ENCODE results near the gene SBF2.
A peak's percentile ranks its signal among the peaks of the same experiment; 100 is the strongest.

SBF2 gene

DNA sequence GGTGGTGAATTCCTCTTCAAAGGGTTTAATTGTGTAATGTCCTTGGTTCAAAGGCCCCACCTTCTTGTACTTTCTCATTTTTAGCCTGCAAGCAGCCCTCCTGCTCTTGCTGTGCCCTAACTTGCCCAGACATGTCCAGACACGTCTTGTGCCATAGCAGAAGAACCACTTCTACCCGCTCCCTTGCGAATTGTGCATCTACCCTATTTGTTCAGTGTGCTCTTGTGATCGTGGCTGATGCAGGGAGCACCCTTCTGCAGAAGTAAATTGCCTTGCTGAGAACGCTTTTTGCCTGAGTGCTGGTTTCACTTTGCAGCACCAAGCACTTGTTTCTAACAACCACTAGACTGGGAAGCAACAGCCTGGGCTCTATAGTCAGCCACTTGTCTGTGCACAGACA lies 249.4 kb downstream of the SBF2 start:
- Histone ChIP-seq H3K9ac (ENCODE audit: low read length) (no peak overlapping the region), H3K14ac (ENCODE audit: low read length in 2 of 2) (no peak overlapping the region), H4K8ac (ENCODE audit: low read length) (no peak overlapping the region), H3K27ac (ENCODE audit: low read length, poor library complexity, severe bottlenecking) (no peak overlapping the region), H2AFZ (ENCODE audit: low read depth, low read length) (no peak overlapping the region), H3K4me3 (ENCODE audit: insufficient read depth in 1 of 2, low read depth in 1 of 2, low read length in 2 of 2) (peak overlapping the region in 1 of 2 experiments; percentile 43), H3K9me3 (ENCODE audit: control insufficient read depth, low read length) (peaks cover 21% of the 10 kb centered on the region), H3K4me2 (ENCODE audit: low read length, poor library complexity, severe bottlenecking) (no peak overlapping the region), H2BK15ac (ENCODE audit: low read depth, poor library complexity, severe bottlenecking) (no peak overlapping the region), H3K27me3 (ENCODE audit: control insufficient read depth in 1 of 2, insufficient read depth in 1 of 2, low read length in 2 of 2) (no peaks in the 10 kb centered on the region), H2AK5ac (ENCODE audit: low read length, severe bottlenecking) (no peak overlapping the region), H3K4ac (ENCODE audit: low read depth in 1 of 2, low read length in 2 of 2) (no peak overlapping the region), H3K36me3 (ENCODE audit: control insufficient read depth in 1 of 2, insufficient read depth in 2 of 2, low read depth in 1 of 2, low read length in 2 of 2) (peaks cover 7 to 25% of the 10 kb centered on the region in 2 experiments), H3K23ac (ENCODE audit: low read length in 2 of 2) (no peak overlapping the region), H4K91ac (ENCODE audit: low read length) (no peak overlapping the region), H2BK5ac (ENCODE audit: low read depth, low read length, poor library complexity, severe bottlenecking) (no peak overlapping the region), H3K79me1 (replicated peaks; ENCODE audit: low read length, poor library complexity, severe bottlenecking) (peaks cover 11% of the 10 kb centered on the region), H3K18ac (ENCODE audit: low read depth in 1 of 2, low read length in 2 of 2) (peak overlapping the region in 1 of 2 experiments; percentile 8), H2BK12ac (ENCODE audit: low read length in 2 of 2) (no peak overlapping the region), H2BK120ac (ENCODE audit: low read depth, low read length) (no peak overlapping the region), H3K4me1 (ENCODE audit: control insufficient read depth, insufficient read depth, low read depth, low read length) (no peaks in the 10 kb centered on the region)
- DNase-seq: no peak
- WGBS: 98% methylated on average over 5 of the region's 5 CpGs

DNA sequence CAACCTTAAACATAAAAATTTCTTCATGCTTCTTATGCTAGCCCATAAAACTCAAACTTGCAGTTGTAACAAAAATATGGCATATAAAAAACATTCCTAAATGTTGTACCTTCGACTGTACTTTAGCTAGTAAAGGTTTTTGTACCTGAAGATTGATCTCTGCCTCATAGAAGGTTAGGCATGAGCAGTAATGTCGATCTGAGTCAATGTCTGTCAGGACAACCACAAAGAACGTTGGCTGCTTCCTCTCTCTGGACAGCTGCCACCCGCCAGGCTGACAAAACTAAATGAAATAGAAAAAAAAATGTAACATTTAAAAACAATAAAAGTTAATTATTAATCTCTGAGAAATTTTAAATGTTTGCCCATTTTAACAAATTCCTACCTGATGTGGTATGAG lies 251.3 kb downstream of the SBF2 start:
- 94% methylated on average over 2 of the region's 4 CpGs for WGBS
- no peaks in the 10 kb centered on the region for H3K4me1 ChIP-seq (ENCODE audit: control insufficient read depth, insufficient read depth, low read depth, low read length)
- no peak for DNase-seq
- no peak overlapping the region for H3K4me2 ChIP-seq (ENCODE audit: low read length, poor library complexity, severe bottlenecking)
- H3K27ac ChIP-seq (ENCODE audit: low read length, poor library complexity, severe bottlenecking): no peak overlapping the region
- no peak overlapping the region for H2BK120ac ChIP-seq (ENCODE audit: low read depth, low read length)
- H3K23ac ChIP-seq (ENCODE audit: low read length in 2 of 2): no peak overlapping the region
- no peak overlapping the region for H2AK5ac ChIP-seq (ENCODE audit: low read length, severe bottlenecking)
- peaks cover 11% of the 10 kb centered on the region for H3K79me1 ChIP-seq (replicated peaks; ENCODE audit: low read length, poor library complexity, severe bottlenecking)
- no peak overlapping the region for H3K14ac ChIP-seq (ENCODE audit: low read length in 2 of 2)
- no peak overlapping the region for H2BK15ac ChIP-seq (ENCODE audit: low read depth, poor library complexity, severe bottlenecking)
- no peak overlapping the region for H3K4ac ChIP-seq (ENCODE audit: low read depth in 1 of 2, low read length in 2 of 2)
- H3K36me3 ChIP-seq (ENCODE audit: control insufficient read depth in 1 of 2, insufficient read depth in 2 of 2, low read depth in 1 of 2, low read length in 2 of 2): peaks cover 7 to 25% of the 10 kb centered on the region in 2 experiments
- no peak overlapping the region for H3K4me3 ChIP-seq (ENCODE audit: insufficient read depth in 1 of 2, low read depth in 1 of 2, low read length in 2 of 2)
- peaks cover 21% of the 10 kb centered on the region for H3K9me3 ChIP-seq (ENCODE audit: control insufficient read depth, low read length)
- no peaks in the 10 kb centered on the region for H3K27me3 ChIP-seq (ENCODE audit: control insufficient read depth in 1 of 2, insufficient read depth in 1 of 2, low read length in 2 of 2)
- H3K18ac ChIP-seq (ENCODE audit: low read depth in 1 of 2, low read length in 2 of 2): no peak overlapping the region
- H3K9ac ChIP-seq (ENCODE audit: low read length): no peak overlapping the region
- H2BK5ac ChIP-seq (ENCODE audit: low read depth, low read length, poor library complexity, severe bottlenecking): no peak overlapping the region
- no peak overlapping the region for H4K8ac ChIP-seq (ENCODE audit: low read length)
- no peak overlapping the region for H2AFZ ChIP-seq (ENCODE audit: low read depth, low read length)
- H4K91ac ChIP-seq (ENCODE audit: low read length): no peak overlapping the region
- H2BK12ac ChIP-seq (ENCODE audit: low read length in 2 of 2): no peak overlapping the region

DNA sequence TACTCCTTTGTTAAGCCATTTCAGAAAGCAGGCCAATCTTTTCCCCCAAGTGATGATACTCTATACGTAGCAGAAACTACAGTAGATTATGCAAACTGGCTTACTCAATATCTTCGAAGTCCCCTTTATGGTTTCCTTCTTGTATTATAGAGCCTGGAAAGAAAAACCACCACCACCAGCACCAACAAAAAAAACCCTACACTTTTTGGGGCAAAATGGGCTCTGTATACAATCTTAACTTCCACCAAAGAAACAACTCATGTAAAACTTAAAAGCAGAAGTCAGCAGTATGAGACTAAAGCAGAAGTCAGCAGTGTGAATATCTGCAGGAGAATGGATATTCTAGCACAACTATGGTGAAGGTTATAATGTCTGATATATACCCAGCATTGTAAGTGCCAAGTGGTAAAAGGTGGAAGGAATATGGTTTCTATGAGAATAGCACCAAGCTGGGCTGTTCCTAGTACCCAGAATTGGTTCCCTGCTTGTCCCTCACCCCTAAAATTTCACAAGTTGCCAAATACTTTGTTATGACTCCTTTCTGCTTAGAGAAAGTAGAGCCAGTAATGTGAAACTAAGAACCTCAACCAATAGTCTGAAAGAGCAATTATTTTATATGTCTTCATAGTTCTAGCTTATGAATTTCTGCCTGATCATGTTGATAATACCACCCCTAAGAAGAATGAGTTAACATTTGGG lies 252.1 kb downstream of the SBF2 start:
- Histone ChIP-seq H4K91ac (ENCODE audit: low read length) (no peak overlapping the region), H2BK120ac (ENCODE audit: low read depth, low read length) (no peak overlapping the region), H3K4ac (ENCODE audit: low read depth in 1 of 2, low read length in 2 of 2) (no peak overlapping the region), H4K8ac (ENCODE audit: low read length) (no peak overlapping the region), H3K4me2 (ENCODE audit: low read length, poor library complexity, severe bottlenecking) (no peak overlapping the region), H3K4me3 (ENCODE audit: insufficient read depth in 1 of 2, low read depth in 1 of 2, low read length in 2 of 2) (no peak overlapping the region), H3K23ac (ENCODE audit: low read length in 2 of 2) (no peak overlapping the region), H3K36me3 (ENCODE audit: control insufficient read depth in 1 of 2, insufficient read depth in 2 of 2, low read depth in 1 of 2, low read length in 2 of 2) (peaks cover 7 to 25% of the 10 kb centered on the region in 2 experiments), H2AFZ (ENCODE audit: low read depth, low read length) (no peak overlapping the region), H3K79me1 (replicated peaks; ENCODE audit: low read length, poor library complexity, severe bottlenecking) (peaks cover 11% of the 10 kb centered on the region), H3K9me3 (ENCODE audit: control insufficient read depth, low read length) (peaks cover 21% of the 10 kb centered on the region), H3K27ac (ENCODE audit: low read length, poor library complexity, severe bottlenecking) (peak overlapping the region; percentile 40), H2BK15ac (ENCODE audit: low read depth, poor library complexity, severe bottlenecking) (no peak overlapping the region), H3K4me1 (ENCODE audit: control insufficient read depth, insufficient read depth, low read depth, low read length) (no peaks in the 10 kb centered on the region), H2BK5ac (ENCODE audit: low read depth, low read length, poor library complexity, severe bottlenecking) (no peak overlapping the region), H3K14ac (ENCODE audit: low read length in 2 of 2) (no peak overlapping the region), H3K9ac (ENCODE audit: low read length) (no peak overlapping the region), H3K18ac (ENCODE audit: low read depth in 1 of 2, low read length in 2 of 2) (no peak overlapping the region), H2BK12ac (ENCODE audit: low read length in 2 of 2) (no peak overlapping the region), H2AK5ac (ENCODE audit: low read length, severe bottlenecking) (no peak overlapping the region), H3K27me3 (ENCODE audit: control insufficient read depth in 1 of 2, insufficient read depth in 1 of 2, low read length in 2 of 2) (no peaks in the 10 kb centered on the region)
- WGBS: 100% methylated on average over 2 of the region's 2 CpGs
- DNase-seq: no peak

DNA sequence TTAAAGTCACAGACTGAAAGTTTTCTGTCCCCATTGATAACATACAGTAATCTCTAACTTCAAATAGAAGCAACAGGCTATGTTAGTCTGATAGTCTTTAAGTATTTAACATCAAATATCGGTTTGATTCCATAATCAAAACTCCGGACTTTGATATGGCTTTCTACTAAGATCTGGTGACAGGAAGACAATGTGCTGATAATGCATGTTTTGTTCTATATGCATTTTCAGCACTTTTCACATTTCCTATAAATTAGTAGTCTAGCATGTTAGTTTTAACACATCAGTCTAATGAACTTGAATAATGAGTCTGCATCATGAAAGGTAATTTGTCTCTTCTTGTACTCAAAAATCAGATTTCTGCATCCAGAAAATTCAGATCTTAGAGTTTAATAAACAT lies 252.7 kb downstream of the SBF2 start:
- Histone ChIP-seq H2AK5ac (ENCODE audit: low read length, severe bottlenecking) (no peak overlapping the region), H2AFZ (ENCODE audit: low read depth, low read length) (no peak overlapping the region), H3K4me2 (ENCODE audit: low read length, poor library complexity, severe bottlenecking) (no peak overlapping the region), H2BK12ac (ENCODE audit: low read length in 2 of 2) (no peak overlapping the region), H3K4me1 (ENCODE audit: control insufficient read depth, insufficient read depth, low read depth, low read length) (no peaks in the 10 kb centered on the region), H2BK15ac (ENCODE audit: low read depth, poor library complexity, severe bottlenecking) (no peak overlapping the region), H3K27me3 (ENCODE audit: control insufficient read depth in 1 of 2, insufficient read depth in 1 of 2, low read length in 2 of 2) (no peaks in the 10 kb centered on the region), H3K18ac (ENCODE audit: low read depth in 1 of 2, low read length in 2 of 2) (no peak overlapping the region), H3K36me3 (ENCODE audit: control insufficient read depth in 1 of 2, insufficient read depth in 2 of 2, low read depth in 1 of 2, low read length in 2 of 2) (peaks cover 7 to 25% of the 10 kb centered on the region in 2 experiments), H3K14ac (ENCODE audit: low read length in 2 of 2) (no peak overlapping the region), H3K4ac (ENCODE audit: low read depth in 1 of 2, low read length in 2 of 2) (no peak overlapping the region), H3K9me3 (ENCODE audit: control insufficient read depth, low read length) (peaks cover 21% of the 10 kb centered on the region), H2BK5ac (ENCODE audit: low read depth, low read length, poor library complexity, severe bottlenecking) (no peak overlapping the region), H2BK120ac (ENCODE audit: low read depth, low read length) (no peak overlapping the region), H3K27ac (ENCODE audit: low read length, poor library complexity, severe bottlenecking) (no peak overlapping the region), H3K4me3 (ENCODE audit: insufficient read depth in 1 of 2, low read depth in 1 of 2, low read length in 2 of 2) (no peak overlapping the region), H3K23ac (ENCODE audit: low read length in 2 of 2) (no peak overlapping the region), H3K79me1 (replicated peaks; ENCODE audit: low read length, poor library complexity, severe bottlenecking) (peaks cover 11% of the 10 kb centered on the region), H3K9ac (ENCODE audit: low read length) (no peak overlapping the region), H4K8ac (ENCODE audit: low read length) (no peak overlapping the region), H4K91ac (ENCODE audit: low read length) (no peak overlapping the region)
- WGBS: no CpG with 5 or more reads among the region's 2 CpGs
- no peak for DNase-seq

Measured in mesenchymal stem cell (in vitro differentiated cells and primary cell).